Thyroid gland (tissue), 4 donors: ENCODE results near the gene CYGB. TPM values are rescaled to one million over a fixed set of nuclear protein-coding genes. Genes with fewer than 3 reads are reported as not detected.
"Not testable (repeated sequence)": the region's sequence is repeated elsewhere in the genome, so short reads cannot be mapped to it uniquely, and the experiment has no call there.

ENCODE experiments used
- DNase-seq, 2 donors: peaks; one replicate each; pipeline ENCODE4 v3.0.0-alpha.2; 2019
- H3K27ac ChIP-seq, 3 donors: fragments of 200-600 bp; sonication (generic); 1 replicate in 2 of 3; 2 replicates in 1 of 3; pipeline ENCODE4 v1.5.1; 2016 to 2019; ENCODE audit warnings: mild to moderate bottlenecking in 1 of 3, moderate library complexity in 1 of 3
- H3K27me3 ChIP-seq: fragments of 200-600 bp; sonication (generic); one replicate; pipeline ENCODE4 v1.5.1; 2019
- H3K36me3 ChIP-seq, 2 donors: fragments of 200-600 bp; sonication (generic); one replicate each; pipeline ENCODE4 v1.5.1; 2016 to 2019
- H3K4me1 ChIP-seq, 2 donors: fragments of 200-600 bp; sonication (generic); one replicate each; pipeline ENCODE4 v1.5.1; 2017 to 2019
- H3K4me3 ChIP-seq, 3 donors: fragments of 200-600 bp; sonication (generic); replicated peaks in 1 of 3; 1 replicate in 2 of 3; 2 replicates in 1 of 3; pipeline ENCODE4 v1.5.1; 2016; ENCODE audit warnings: mild to moderate bottlenecking in 1 of 3
- H3K9me3 ChIP-seq: fragments of 200-600 bp; sonication (generic); one replicate; pipeline ENCODE4 v1.5.1; 2017
- CTCF ChIP-seq, 6 experiments: fragments of 200-600 bp in 3 of 6; fragments of 450-650 bp in 3 of 6; sonication (generic) in 3 of 6; IDR thresholded peaks; one replicate each; pipeline ENCODE4 v1.5.1; 2016 to 2019; ENCODE audit warnings: antibody characterized with exemption in 6 of 6, mild to moderate bottlenecking in 2 of 6, inconsistent platforms in 1 of 6, moderate library complexity in 1 of 6
- POLR2A ChIP-seq, 2 donors: fragments of 450-650 bp; IDR thresholded peaks; one replicate each; pipeline ENCODE4 v1.6.1; 2017; ENCODE audit warnings: antibody characterized with exemption in 2 of 2, mild to moderate bottlenecking in 2 of 2, moderate library complexity in 1 of 2
- WGBS, 2 donors: methylation state at CpG; one replicate each; pipeline ENCODE4 v1.1.5; 2017; 5-methylcytosine and 5-hydroxymethylcytosine counted together
- intact Hi-C: fragments of 100-400 bp; cut with DNase I; formaldehyde crosslinking; loops from one replicate; pipeline ENCODE4 v1.15.1; 2023
- total RNA-seq, 4 donors: library from RNA; depleted of rRNA; stranded (reverse); fragments of >200 nt; gene quantifications; one replicate each; pipeline ENCODE4 v1.2.3, GENCODE V29; 2016

The CYGB gene
- total RNA-seq, 4 donors from 2014 or later: 14.7 to 32.3 (median 25.6) TPM

- Histone ChIP-seq H3K4me3 (no peak overlapping the region), H3K36me3 (no peaks in the 10 kb centered on the region), H3K9me3 (no peaks in the 10 kb centered on the region), H3K27me3 (no peaks in the 10 kb centered on the region), H3K4me1 (peaks cover 18 to 56% of the 10 kb centered on the region in 2 donors), H3K27ac (peak overlapping the region; percentile 44 to 66 (median 59))
- intact Hi-C loops: loop anchor here (5.0 to 10.0 kb wide), 4 partner anchors 62 to 192 kb away; partner anchors contain the start of gene ST6GALNAC2
- DNase-seq: peak; percentile 20 to 44
- TF ChIP-seq CTCF (IDR thresholded peaks at IDR 0.05) (no peak), POLR2A (IDR thresholded peaks at IDR 0.05) (no peak)
- 58 to 66% methylated on average over 20 to 25 of the region's 25 CpGs for WGBS, 2 donors
These were observed 12.7 kb downstream of the CYGB start for GRCh38 chr17:76524598-76525512.

GRCh38 chr17:76523084-76524037 lies 14.1 kb downstream of the CYGB start:
- Histone ChIP-seq H3K4me3 (no peak overlapping the region), H3K27ac (no peak overlapping the region), H3K27me3 (no peaks in the 10 kb centered on the region), H3K4me1 (peaks cover 16 to 43% of the 10 kb centered on the region in 2 donors), H3K36me3 (no peaks in the 10 kb centered on the region), H3K9me3 (no peaks in the 10 kb centered on the region)
- DNase-seq: peak; percentile 68 to 77
- 34 to 60% methylated on average over 11 to 25 of the region's 35 CpGs for WGBS, 2 donors
- TF ChIP-seq CTCF (IDR thresholded peaks at IDR 0.05): peak; percentile 97 to 99 (median 99)
- TF ChIP-seq POLR2A (IDR thresholded peaks at IDR 0.05): no peak
- intact Hi-C loops: loop anchor here (2.0 to 10.0 kb wide), 5 partner anchors 19 to 194 kb away; partner anchors contain the start of gene ST6GALNAC2

GRCh38 chr17:76521683-76522082 lies 15.8 kb downstream of the CYGB start:
- H3K36me3 ChIP-seq, H3K4me3 ChIP-seq, H3K27ac ChIP-seq, H3K9me3 ChIP-seq, H3K27me3 ChIP-seq, DNase-seq: not testable (repeated sequence)
- peaks cover 15 to 40% of the 10 kb centered on the region in 2 donors for H3K4me1 ChIP-seq
- intact Hi-C loops: loop anchor here (2.0 to 10.0 kb wide), 5 partner anchors 21 to 196 kb away; partner anchors contain the start of gene ST6GALNAC2
- 82 to 91% methylated on average over 10 of the region's 10 CpGs for WGBS, 2 donors

GRCh38 chr17:76521262-76521661 lies 16.2 kb downstream of the CYGB start:
- Histone ChIP-seq H3K4me3 (no peak overlapping the region), H3K27me3 (no peaks in the 10 kb centered on the region), H3K27ac (no peak overlapping the region), H3K36me3 (no peaks in the 10 kb centered on the region), H3K4me1 (peaks cover 15 to 37% of the 10 kb centered on the region in 2 donors), H3K9me3 (no peaks in the 10 kb centered on the region)
- TF ChIP-seq POLR2A (IDR thresholded peaks at IDR 0.05): no peak
- WGBS, 2 donors: 93 to 98% methylated on average over 7 of the region's 7 CpGs
- intact Hi-C loops: loop anchor here (5.0 to 10.0 kb wide), 4 partner anchors 66 to 196 kb away; partner anchors contain the start of gene ST6GALNAC2
- no peak for DNase-seq

- Histone ChIP-seq H3K4me1 (peaks cover 10 to 26% of the 10 kb centered on the region in 2 donors), H3K4me3 (no peak overlapping the region), H3K27ac (no peak overlapping the region), H3K27me3 (no peaks in the 10 kb centered on the region), H3K9me3 (no peaks in the 10 kb centered on the region), H3K36me3 (no peaks in the 10 kb centered on the region)
- intact Hi-C loops: no loop called here
- TF ChIP-seq CTCF (IDR thresholded peaks at IDR 0.05): no peak
- no peak for TF ChIP-seq POLR2A (IDR thresholded peaks at IDR 0.05)
- no peak for DNase-seq
- 75 to 79% methylated on average over 15 of the region's 15 CpGs for WGBS, 2 donors
These were observed 18.2 kb downstream of the CYGB start for GRCh38 chr17:76519048-76519966.
